ENCODE data around the gene CHAT.

CHAT gene

GRCh38 chr10:49688920-49689319 lies 75.1 kb downstream of the CHAT start:
- TF ChIP-seq CTCF (conservative IDR thresholded peaks at IDR 0.05; ENCODE audit: low read depth), result no peak
- no peak overlapping the region for H3K27ac ChIP-seq
- DNase-seq (ENCODE audit: low spot score), result no peak
- CTCF ChIA-PET, result no interaction called here
- POLR2A ChIA-PET (ENCODE audit: low non-redundant PET), result no interaction called here

GRCh38 chr10:49689882-49690510 lies 76.2 kb downstream of the CHAT start:
- no peak overlapping the region for H3K27ac ChIP-seq
- ChIA-PET POLR2A (ENCODE audit: low non-redundant PET) (no interaction called here), CTCF (no interaction called here)
- TF ChIP-seq CTCF (conservative IDR thresholded peaks at IDR 0.05; ENCODE audit: low read depth), result no peak
- DNase-seq (ENCODE audit: low spot score), result no peak

GRCh38 chr10:49690698-49691356 lies 77.0 kb downstream of the CHAT start:
- no peak for TF ChIP-seq CTCF (conservative IDR thresholded peaks at IDR 0.05; ENCODE audit: low read depth)
- no peak for DNase-seq (ENCODE audit: low spot score)
- no peak overlapping the region for H3K27ac ChIP-seq
- POLR2A ChIA-PET (ENCODE audit: low non-redundant PET), result no interaction called here
- CTCF ChIA-PET, result no interaction called here

- DNase-seq (ENCODE audit: low spot score), result no peak
- POLR2A ChIA-PET (ENCODE audit: low non-redundant PET), result no interaction called here
- H3K27ac ChIP-seq, result no peak overlapping the region
- no peak for TF ChIP-seq CTCF (conservative IDR thresholded peaks at IDR 0.05; ENCODE audit: low read depth)
- CTCF ChIA-PET, result no interaction called here
Measured at GRCh38 chr10:49691588-49691987, 77.8 kb downstream of the CHAT start.

- POLR2A ChIA-PET (ENCODE audit: low non-redundant PET), result no interaction called here
- no peak for DNase-seq (ENCODE audit: low spot score)
- CTCF ChIA-PET, result no interaction called here
- no peak overlapping the region for H3K27ac ChIP-seq
- no peak for TF ChIP-seq CTCF (conservative IDR thresholded peaks at IDR 0.05; ENCODE audit: low read depth)
Measured at GRCh38 chr10:49694466-49694865, 80.6 kb downstream of the CHAT start.

- ChIA-PET CTCF (no interaction called here), POLR2A (ENCODE audit: low non-redundant PET) (no interaction called here)
Measured at GRCh38 chr10:49696311-49696710, 82.5 kb downstream of the CHAT start.

More at GRCh38 chr10:49696311-49696710, 82.5 kb downstream of the CHAT start:
- DNase-seq (ENCODE audit: low spot score), result no peak
- H3K27ac ChIP-seq, result no peak overlapping the region
- TF ChIP-seq CTCF (conservative IDR thresholded peaks at IDR 0.05; ENCODE audit: low read depth), result no peak
